ENCODE measurements around the gene TRMT6.
A peak's percentile ranks its signal among the peaks of the same experiment; 100 is the strongest.

TRMT6 gene

GRCh38 chr20:5950271-5951031, at the start of gene TRMT6, which contains the start of gene MCM8:
Gene TRMT6 (minus strand): TSS chr20:5950533. CDS start chr20:5950405, 128 bp downstream.
Gene MCM8 (plus strand): TSS chr20:5950652. CDS start chr20:5952016, 1,364 bp downstream.
- DNase-seq = peak; percentile 90

GRCh38 chr20:5999783-6000182, 49.5 kb upstream of the TRMT6 start:
- no peak for DNase-seq

GRCh38 chr20:5996765-5997164, 46.4 kb upstream of the TRMT6 start:
- no peak for DNase-seq

GRCh38 chr20:5991623-5992441, 41.5 kb upstream of the TRMT6 start:
- DNase-seq = no peak

- DNase-seq = no peak
Observed at GRCh38 chr20:5990946-5991345, 40.6 kb upstream of the TRMT6 start.

- DNase-seq = no peak
Observed at GRCh38 chr20:5989539-5989938, 39.2 kb upstream of the TRMT6 start.

GRCh38 chr20:5987383-5987782, 37.0 kb upstream of the TRMT6 start:
- DNase-seq = no peak

- DNase-seq = no peak
Observed at GRCh38 chr20:5980720-5981538, 30.6 kb upstream of the TRMT6 start.

- DNase-seq = no peak
Observed at GRCh38 chr20:5979801-5980200, 29.5 kb upstream of the TRMT6 start.

GRCh38 chr20:5977975-5978374, 27.6 kb upstream of the TRMT6 start:
- DNase-seq = no peak

GRCh38 chr20:5977223-5977622, 26.9 kb upstream of the TRMT6 start:
- DNase-seq = no peak

- DNase-seq = no peak
Observed at GRCh38 chr20:5975778-5976177, 25.4 kb upstream of the TRMT6 start.

GRCh38 chr20:5974531-5974930, 24.2 kb upstream of the TRMT6 start:
- no peak for DNase-seq

GRCh38 chr20:5973971-5974370, 23.6 kb upstream of the TRMT6 start:
- DNase-seq = no peak

- DNase-seq = no peak
Observed at GRCh38 chr20:5973172-5973571, 22.8 kb upstream of the TRMT6 start.

- DNase-seq = no peak
Observed at GRCh38 chr20:5971203-5971602, 20.9 kb upstream of the TRMT6 start.

GRCh38 chr20:5970381-5970780, 20.0 kb upstream of the TRMT6 start:
- DNase-seq = no peak

GRCh38 chr20:5969940-5970339, 19.6 kb upstream of the TRMT6 start:
- DNase-seq = no peak

GRCh38 chr20:5969348-5969935, 19.1 kb upstream of the TRMT6 start:
- DNase-seq = no peak

GRCh38 chr20:5968462-5968861, 18.1 kb upstream of the TRMT6 start:
- no peak for DNase-seq

GRCh38 chr20:5967469-5967868, 17.1 kb upstream of the TRMT6 start:
- DNase-seq = no peak

- DNase-seq = no peak
Observed at GRCh38 chr20:5949943-5950270, 426 bp downstream of the TRMT6 start.

GRCh38 chr20:5947276-5947675, 3.1 kb downstream of the TRMT6 start:
- no peak for DNase-seq

Data from activated CD4-positive, alpha-beta T cell treated with anti-CD3 and anti-CD28 coated beads for 1 hour (primary cell).